Measurements from ENCODE around the gene SUPT20H.

- TF ChIP-seq CTCF (IDR thresholded peaks at IDR 0.05; ENCODE audit: insufficient read depth, low read length, poor library complexity, severe bottlenecking) (no peak), EZH2phosphoT487 (conservative IDR thresholded peaks at IDR 0.05; ENCODE audit: low read length) (no peak)
These were observed 332 bp upstream of the SUPT20H start for GRCh38 chr13:37059848-37060192.
